Esophagus squamous epithelium (tissue), 4 donors: ENCODE data around the gene CHPT1.

Source experiments
- CTCF ChIP-seq, 6 experiments: fragments of 450-650 bp in 4 of 6; fragments of 200-600 bp in 2 of 6; sonication (generic) in 2 of 6; IDR thresholded peaks; one replicate each; pipeline ENCODE4 v1.5.1; 2016 to 2019; ENCODE audit warnings: antibody characterized with exemption in 6 of 6, mild to moderate bottlenecking in 4 of 6, moderate library complexity in 4 of 6
- POLR2A ChIP-seq, 4 donors: fragments of 450-650 bp; IDR thresholded peaks; one replicate each; pipeline ENCODE4 v1.6.1; 2017; ENCODE audit warnings: antibody characterized with exemption in 4 of 4, mild to moderate bottlenecking in 4 of 4, moderate library complexity in 3 of 4

- peak; percentile 60 to 82 (median 75) for TF ChIP-seq CTCF (IDR thresholded peaks at IDR 0.05)
- TF ChIP-seq POLR2A (IDR thresholded peaks at IDR 0.05): no peak
Observed at GRCh38 chr12:101759396-101760047, 62.1 kb downstream of the CHPT1 start.
